Neural cell (in vitro differentiated cells): Measurements from ENCODE around the gene OR2A2. TPM values are rescaled to one million over a fixed set of nuclear protein-coding genes. Genes with fewer than 3 reads are reported as not detected.
A peak's percentile ranks its signal among the peaks of the same experiment; 100 is the strongest.
"Not testable (repeated sequence)": the region's sequence is repeated elsewhere in the genome, so short reads cannot be mapped to it uniquely, and the experiment has no call there.

Source experiments
- H2AFZ ChIP-seq: fragments of 200-600, 300-800 bp; sonication (generic), shearing (Covaris generic); 2 replicates; pipeline ENCODE4 v1.6.0; 2014; ENCODE audit warnings: low read depth, mild to moderate bottlenecking, antibody characterized with exemption, low read length, moderate library complexity
- H3F3A ChIP-seq: fragments of 200-600 bp; shearing (Covaris generic); 2 replicates; pipeline ENCODE4 v1.6.1; 2016; ENCODE audit warnings: mild to moderate bottlenecking, moderate library complexity, mixed read lengths, antibody characterized with exemption, low read length; ENCODE audit not compliant: insufficient read depth, poor library complexity, severe bottlenecking
- H3K27ac ChIP-seq: fragments of 200-600, 300-800 bp; sonication (generic), shearing (Covaris generic); 2 replicates; pipeline ENCODE4 v1.5.1; 2014; ENCODE audit warnings: mild to moderate bottlenecking, low read length, moderate library complexity
- H3K27me3 ChIP-seq: fragments of 300-800, 200-600 bp; sonication (generic), shearing (Covaris generic); 2 replicates; pipeline ENCODE4 v1.6.0; 2014; ENCODE audit warnings: mild to moderate bottlenecking, low read depth, low read length, moderate library complexity; ENCODE audit not compliant: insufficient read depth
- H3K36me3 ChIP-seq: fragments of 300-800, 200-600 bp; sonication (generic), shearing (Covaris generic); 2 replicates; pipeline ENCODE4 v1.5.1; 2014; ENCODE audit warnings: mild to moderate bottlenecking, antibody characterized with exemption, low read length, moderate library complexity; ENCODE audit not compliant: insufficient read depth
- H3K4me2 ChIP-seq: fragments of 300-800, 200-600 bp; sonication (generic), shearing (Covaris generic); 2 replicates; pipeline ENCODE4 v1.6.0; 2014; ENCODE audit warnings: mild to moderate bottlenecking, low read length
- H3K4me3 ChIP-seq: fragments of 300-800, 200-600 bp; sonication (generic), shearing (Covaris generic); 2 replicates; pipeline ENCODE4 v1.5.1; 2014; ENCODE audit warnings: mild to moderate bottlenecking, low read length, moderate library complexity
- H3K79me2 ChIP-seq: fragments of 200-600 bp; shearing (Covaris generic); replicated peaks from 2 replicates; pipeline ENCODE4 v1.6.0; 2014; ENCODE audit warnings: mild to moderate bottlenecking, low read length, moderate library complexity; ENCODE audit not compliant: insufficient read depth
- H3K9ac ChIP-seq: fragments of 300-800, 200-600 bp; sonication (generic), shearing (Covaris generic); 2 replicates; pipeline ENCODE4 v1.6.1; 2016; ENCODE audit warnings: mild to moderate bottlenecking, low read length, mixed read lengths
- H3K9me2 ChIP-seq: fragments of 200-600 bp; shearing (Covaris generic); 2 replicates; pipeline ENCODE4 v1.6.1; 2016; ENCODE audit warnings: mild to moderate bottlenecking, low read length, mixed read lengths; ENCODE audit not compliant: insufficient read depth
- H3K9me3 ChIP-seq: fragments of 200-600, 300-800 bp; sonication (generic), shearing (Covaris generic); 2 replicates; pipeline ENCODE4 v1.6.1; 2016; ENCODE audit warnings: mild to moderate bottlenecking, mixed run types, low read length, moderate library complexity, mixed read lengths
- H4K20me1 ChIP-seq: fragments of 200-600 bp; shearing (Covaris generic); 2 replicates; pipeline ENCODE4 v1.6.1; 2016; ENCODE audit warnings: mild to moderate bottlenecking, mixed run types; ENCODE audit not compliant: insufficient read depth
- CTCF ChIP-seq: fragments of 450-650 bp; IDR thresholded peaks from 2 replicates; pipeline ENCODE4 v1.5.1; 2014; ENCODE audit warnings: antibody characterized with exemption, mild to moderate bottlenecking, moderate library complexity; ENCODE audit not compliant: poor library complexity, severe bottlenecking
- EP300 ChIP-seq: fragments of 450-650 bp; conservative IDR thresholded peaks from 2 replicates; pipeline ENCODE4 v1.6.1; 2014; ENCODE audit warnings: antibody characterized with exemption, mild to moderate bottlenecking, moderate library complexity; ENCODE audit not compliant: poor library complexity, severe bottlenecking
- EZH2 ChIP-seq: fragments of 200-600, 300-800 bp; shearing (Covaris generic), sonication (generic); IDR thresholded peaks from 2 replicates; pipeline ENCODE4 v1.6.1; 2014; ENCODE audit warnings: antibody characterized with exemption, low read length, borderline replicate concordance, mild to moderate bottlenecking; ENCODE audit not compliant: insufficient read depth, poor library complexity, severe bottlenecking
- MXI1 ChIP-seq: fragments of 450-650 bp; conservative IDR thresholded peaks from 2 replicates; pipeline ENCODE4 v1.6.1; 2014; ENCODE audit warnings: antibody characterized with exemption, mild to moderate bottlenecking; ENCODE audit not compliant: poor library complexity, severe bottlenecking
- POLR2AphosphoS5 ChIP-seq: IDR thresholded peaks from 2 replicates; pipeline ENCODE4 v1.6.1; 2012
- RAD21 ChIP-seq: fragments of 450-650 bp; conservative IDR thresholded peaks from 2 replicates; pipeline ENCODE4 v1.6.1; 2014; ENCODE audit warnings: antibody characterized with exemption, mild to moderate bottlenecking, moderate library complexity
- SMC3 ChIP-seq: fragments of 450-650 bp; conservative IDR thresholded peaks from 2 replicates; pipeline ENCODE4 v1.6.1; 2014; ENCODE audit warnings: antibody characterized with exemption, mild to moderate bottlenecking, moderate library complexity; ENCODE audit not compliant: poor library complexity
- TAF1 ChIP-seq: IDR thresholded peaks from 2 replicates; pipeline ENCODE4 v1.6.1; 2012; ENCODE audit warnings: low read depth
- polyA plus RNA-seq: library from polyadenylated mRNA; depleted of rRNA; stranded (reverse); fragments of >200 nt; gene quantifications from 2 replicates; pipeline ENCODE4 v1.2.3, GENCODE V29; 2014
- TF ChIP-seq, protein P1 (sequence below): IDR thresholded peaks from 2 replicates; pipeline ENCODE4 v1.6.1; 2012; ENCODE audit warnings: borderline replicate concordance

OR2A2 gene
- polyA plus RNA-seq, 1 donor from 2014 or later = not detected

DNA sequence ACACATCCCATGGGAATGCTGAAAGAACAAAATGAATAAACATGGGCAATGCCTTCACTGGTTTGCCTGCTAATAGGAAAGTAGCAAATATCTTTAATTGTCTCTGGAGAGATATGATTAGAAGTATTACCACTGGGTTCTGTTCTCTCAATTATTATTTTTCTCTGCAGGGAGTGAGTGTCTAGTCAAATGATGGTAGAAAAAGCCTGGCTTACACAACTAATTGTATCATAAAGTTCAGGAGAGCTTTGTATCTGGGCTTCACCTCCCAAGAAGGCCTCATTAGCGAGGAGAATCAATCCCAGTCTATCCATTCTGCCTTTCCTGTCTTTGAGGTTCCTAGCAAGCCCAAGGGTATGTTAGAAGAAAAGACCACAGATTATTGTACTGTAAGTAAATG is 13.5 kb downstream of the OR2A2 start, which contains the start of gene OR2A14:
TSS of gene OR2A14 (plus strand) at position 301 of the 400 bp plus-strand sequence. CDS start 5,937 bp downstream, outside the sequence.
- Histone ChIP-seq H3K4me3 (no peak within 1 kb of the TSS), H2AFZ (no peak within 1 kb of the TSS), H3F3A (no peaks in the 10 kb centered on the region), H3K79me2 (no peaks in the 10 kb centered on the region), H3K9me2 (no peaks in the 10 kb centered on the region), H3K9me3 (no peaks in the 10 kb centered on the region), H3K9ac (no peak within 1 kb of the TSS), H3K4me2 (no peak within 1 kb of the TSS), H3K27me3 (no peaks in the 10 kb centered on the region), H3K27ac (no peak within 1 kb of the TSS), H4K20me1 (no peaks in the 10 kb centered on the region), H3K36me3 (no peaks in the 10 kb centered on the region)
- TF ChIP-seq POLR2AphosphoS5 (no peak), EP300 (no peak), EZH2 (no peak), CTCF (no peak), SMC3 (no peak), TAF1 (no peak)
- TF ChIP-seq, protein P1, sequence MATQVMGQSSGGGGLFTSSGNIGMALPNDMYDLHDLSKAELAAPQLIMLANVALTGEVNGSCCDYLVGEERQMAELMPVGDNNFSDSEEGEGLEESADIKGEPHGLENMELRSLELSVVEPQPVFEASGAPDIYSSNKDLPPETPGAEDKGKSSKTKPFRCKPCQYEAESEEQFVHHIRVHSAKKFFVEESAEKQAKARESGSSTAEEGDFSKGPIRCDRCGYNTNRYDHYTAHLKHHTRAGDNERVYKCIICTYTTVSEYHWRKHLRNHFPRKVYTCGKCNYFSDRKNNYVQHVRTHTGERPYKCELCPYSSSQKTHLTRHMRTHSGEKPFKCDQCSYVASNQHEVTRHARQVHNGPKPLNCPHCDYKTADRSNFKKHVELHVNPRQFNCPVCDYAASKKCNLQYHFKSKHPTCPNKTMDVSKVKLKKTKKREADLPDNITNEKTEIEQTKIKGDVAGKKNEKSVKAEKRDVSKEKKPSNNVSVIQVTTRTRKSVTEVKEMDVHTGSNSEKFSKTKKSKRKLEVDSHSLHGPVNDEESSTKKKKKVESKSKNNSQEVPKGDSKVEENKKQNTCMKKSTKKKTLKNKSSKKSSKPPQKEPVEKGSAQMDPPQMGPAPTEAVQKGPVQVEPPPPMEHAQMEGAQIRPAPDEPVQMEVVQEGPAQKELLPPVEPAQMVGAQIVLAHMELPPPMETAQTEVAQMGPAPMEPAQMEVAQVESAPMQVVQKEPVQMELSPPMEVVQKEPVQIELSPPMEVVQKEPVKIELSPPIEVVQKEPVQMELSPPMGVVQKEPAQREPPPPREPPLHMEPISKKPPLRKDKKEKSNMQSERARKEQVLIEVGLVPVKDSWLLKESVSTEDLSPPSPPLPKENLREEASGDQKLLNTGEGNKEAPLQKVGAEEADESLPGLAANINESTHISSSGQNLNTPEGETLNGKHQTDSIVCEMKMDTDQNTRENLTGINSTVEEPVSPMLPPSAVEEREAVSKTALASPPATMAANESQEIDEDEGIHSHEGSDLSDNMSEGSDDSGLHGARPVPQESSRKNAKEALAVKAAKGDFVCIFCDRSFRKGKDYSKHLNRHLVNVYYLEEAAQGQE = no peak

GRCh38 chr7:144127714-144128334 is 18.4 kb downstream of the OR2A2 start:
- no peaks in the 10 kb centered on the region for H3K9me2 ChIP-seq
- no peaks in the 10 kb centered on the region for H3K27me3 ChIP-seq
- no peaks in the 10 kb centered on the region for H3K79me2 ChIP-seq
- no peaks in the 10 kb centered on the region for H4K20me1 ChIP-seq
- no peak overlapping the region for H3K4me2 ChIP-seq
- H3K9me3 ChIP-seq = no peaks in the 10 kb centered on the region
- no peak overlapping the region for H3K4me3 ChIP-seq
- H3F3A ChIP-seq = no peaks in the 10 kb centered on the region
- no peak overlapping the region for H2AFZ ChIP-seq
- no peak overlapping the region for H3K27ac ChIP-seq
- no peak for TF ChIP-seq RAD21
- TF ChIP-seq EZH2 = no peak
- no peak for TF ChIP-seq TAF1
- TF ChIP-seq MXI1 = no peak
- TF ChIP-seq POLR2AphosphoS5 = no peak
- TF ChIP-seq SMC3 = peak; percentile 36
- TF ChIP-seq, protein P1 = no peak
- TF ChIP-seq CTCF = peak; percentile 50
- TF ChIP-seq EP300 = no peak
- H3K36me3 ChIP-seq = no peaks in the 10 kb centered on the region
- no peak overlapping the region for H3K9ac ChIP-seq

DNA sequence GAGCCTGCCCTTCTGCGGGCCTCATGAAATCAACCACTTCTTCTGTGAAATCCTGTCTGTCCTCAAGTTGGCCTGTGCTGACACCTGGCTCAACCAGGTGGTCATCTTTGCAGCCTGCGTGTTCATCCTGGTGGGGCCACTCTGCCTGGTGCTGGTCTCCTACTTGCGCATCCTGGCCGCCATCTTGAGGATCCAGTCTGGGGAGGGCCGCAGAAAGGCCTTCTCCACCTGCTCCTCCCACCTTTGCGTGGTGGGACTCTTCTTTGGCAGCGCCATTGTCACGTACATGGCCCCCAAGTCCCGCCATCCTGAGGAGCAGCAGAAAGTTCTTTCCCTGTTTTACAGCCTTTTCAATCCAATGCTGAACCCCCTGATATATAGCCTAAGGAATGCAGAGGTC is 20.2 kb downstream of the OR2A2 start:
- not testable (repeated sequence) for H2AFZ ChIP-seq, H3K4me2 ChIP-seq, H3K79me2 ChIP-seq, H3F3A ChIP-seq, H3K9me3 ChIP-seq, H3K4me3 ChIP-seq, H3K9me2 ChIP-seq, H3K36me3 ChIP-seq, H3K27ac ChIP-seq, H3K9ac ChIP-seq, H3K27me3 ChIP-seq, H4K20me1 ChIP-seq
